GM19397 (cell line): ENCODE data around the gene CFAP45.

Source experiments
- ATAC-seq: cut with Tn5 transposase; IDR thresholded peaks from one replicate; pipeline ENCODE4 v1.9.1; 2021; ENCODE audit warnings: mild to moderate bottlenecking, moderate library complexity; ENCODE audit not compliant: unreplicated experiment

Gene CFAP45

GRCh38 chr1:159937054-159937750 is 37.2 kb upstream of the CFAP45 start:
- no peak for ATAC-seq

GRCh38 chr1:159936273-159936904 is 36.4 kb upstream of the CFAP45 start:
- no peak for ATAC-seq

GRCh38 chr1:159935719-159936272 is 35.8 kb upstream of the CFAP45 start:
- ATAC-seq: no peak

GRCh38 chr1:159935305-159935704 is 35.3 kb upstream of the CFAP45 start:
- no peak for ATAC-seq

GRCh38 chr1:159934136-159935039 is 34.4 kb upstream of the CFAP45 start:
- no peak for ATAC-seq

GRCh38 chr1:159933347-159933746 is 33.4 kb upstream of the CFAP45 start:
- no peak for ATAC-seq

GRCh38 chr1:159932296-159933285 is 32.6 kb upstream of the CFAP45 start:
- no peak for ATAC-seq

- no peak for ATAC-seq
Measured at GRCh38 chr1:159931795-159932173, 31.8 kb upstream of the CFAP45 start.

GRCh38 chr1:159931101-159931794 is 31.3 kb upstream of the CFAP45 start:
- no peak for ATAC-seq

GRCh38 chr1:159930634-159931033 is 30.7 kb upstream of the CFAP45 start:
- ATAC-seq: no peak

GRCh38 chr1:159930216-159930615 is 30.3 kb upstream of the CFAP45 start:
- ATAC-seq: no peak

GRCh38 chr1:159929155-159930051 is 29.4 kb upstream of the CFAP45 start:
- ATAC-seq: no peak

- no peak for ATAC-seq
Measured at GRCh38 chr1:159928491-159929050, 28.6 kb upstream of the CFAP45 start.

GRCh38 chr1:159927849-159928431 is 28.0 kb upstream of the CFAP45 start:
- ATAC-seq: no peak

- no peak for ATAC-seq
Measured at GRCh38 chr1:159927211-159927848, 27.4 kb upstream of the CFAP45 start.

GRCh38 chr1:159925719-159926078 is 25.7 kb upstream of the CFAP45 start:
- peak; percentile 0 for ATAC-seq
